ENCODE measurements around the gene PPP2R3A. TPM values are rescaled to one million over a fixed set of nuclear protein-coding genes. Genes with fewer than 3 reads are reported as not detected.
A peak's percentile ranks its signal among the peaks of the same experiment; 100 is the strongest.

The PPP2R3A gene
- total and polyA plus RNA-seq, 2 experiments from 2014 or later, result 14.2 to 21.0 TPM

DNA sequence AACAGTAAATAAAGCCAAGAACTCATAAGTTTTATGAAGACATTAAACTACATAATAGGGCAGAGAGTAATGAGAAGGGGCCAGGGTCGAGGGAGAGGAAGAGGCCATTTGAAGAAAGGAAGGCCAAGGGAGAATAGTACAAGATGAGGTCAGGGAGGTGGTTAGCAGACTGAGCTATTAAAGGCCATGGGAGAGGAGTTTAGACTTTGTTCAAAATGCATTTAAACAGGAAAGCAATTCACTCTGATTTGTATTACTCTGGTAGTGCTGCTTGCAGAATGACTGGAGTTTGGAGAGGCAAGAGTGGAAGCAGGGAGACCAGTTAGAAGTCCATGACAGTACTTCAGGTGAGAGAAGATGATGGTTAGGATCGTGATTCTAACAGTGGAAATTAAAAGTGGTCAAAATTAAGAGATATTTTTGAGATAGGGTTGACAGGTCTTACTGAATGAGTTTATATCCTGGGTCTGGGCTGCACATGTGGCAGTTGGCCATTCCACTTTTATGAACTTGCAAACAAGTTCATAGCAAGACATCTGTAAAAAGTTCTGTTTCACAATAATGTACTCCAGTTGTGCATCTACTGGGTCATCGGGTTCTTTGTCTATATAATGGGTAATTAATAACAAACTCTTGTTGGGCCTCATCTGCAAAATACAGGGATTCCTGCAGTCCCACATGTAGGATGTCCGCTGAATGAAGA lies 16.3 kb downstream of the PPP2R3A start:
- no peak overlapping the region for H2AFZ ChIP-seq
- peak; percentile 18 for DNase-seq
- no peaks in the 10 kb centered on the region for H3K9me3 ChIP-seq (ENCODE audit: low read depth)
- H3K79me2 ChIP-seq (ENCODE audit: insufficient read depth), result peaks cover 97% of the 10 kb centered on the region
- no peaks in the 10 kb centered on the region for H4K20me1 ChIP-seq (ENCODE audit: insufficient read depth)
- H3K36me3 ChIP-seq (ENCODE audit: low read depth), result no peaks in the 10 kb centered on the region
- WGBS, 2 experiments (ENCODE audit: low coverage in 1 of 2, low lambda C conversion rate in 2 of 2, missing lambda C conversion rate in 2 of 2), result 17 to 18% methylated on average over 4 of the region's 4 CpGs
- no peaks in the 10 kb centered on the region for H3K27me3 ChIP-seq (replicated peaks; ENCODE audit: insufficient read depth)
- H3K4me3 ChIP-seq, result no peak overlapping the region
- TF ChIP-seq EZH2 (IDR thresholded peaks at IDR 0.05; ENCODE audit: insufficient read depth, poor library complexity, severe bottlenecking) (no peak), EZH2phosphoT487 (IDR thresholded peaks at IDR 0.05; ENCODE audit: insufficient read depth, low read depth) (no peak)
- no peak overlapping the region for H3K9ac ChIP-seq
- H3K9me2 ChIP-seq (ENCODE audit: insufficient read depth), result no peaks in the 10 kb centered on the region
- H3K27ac ChIP-seq, result peak overlapping the region; percentile 63
- peak overlapping the region; percentile 69 for H3K4me2 ChIP-seq (ENCODE audit: unreplicated experiment)
- peaks cover 43% of the 10 kb centered on the region for H3F3A ChIP-seq (ENCODE audit: insufficient read depth)
- in situ Hi-C loops (cut with MboI), result no loop called here
- H3K4me1 ChIP-seq (ENCODE audit: insufficient read depth), result peaks cover 29% of the 10 kb centered on the region

DNA sequence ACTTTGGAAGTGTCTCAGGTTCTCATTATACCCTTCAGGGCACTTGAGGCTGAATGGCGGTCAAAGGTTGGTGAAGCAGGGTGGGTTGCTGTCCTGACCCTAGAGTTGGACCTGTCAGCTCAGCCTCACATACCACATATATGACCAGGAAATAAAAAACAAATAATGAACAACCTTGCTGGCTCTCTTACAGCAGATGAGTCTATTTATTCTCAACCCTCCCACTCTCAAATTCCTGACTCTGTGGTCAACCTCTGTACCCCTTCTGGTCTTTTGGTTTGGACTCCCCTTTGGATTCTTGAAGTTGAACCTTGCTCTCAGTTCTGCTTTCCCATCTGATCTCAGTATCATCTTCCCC lies 16.9 kb downstream of the PPP2R3A start:
- Histone ChIP-seq H4K20me1 (ENCODE audit: insufficient read depth) (no peaks in the 10 kb centered on the region), H3K27ac (peak overlapping the region; percentile 63), H3K9me3 (ENCODE audit: low read depth) (no peaks in the 10 kb centered on the region), H2AFZ (no peak overlapping the region), H3K27me3 (replicated peaks; ENCODE audit: insufficient read depth) (no peaks in the 10 kb centered on the region), H3K36me3 (ENCODE audit: low read depth) (no peaks in the 10 kb centered on the region), H3F3A (ENCODE audit: insufficient read depth) (peaks cover 43% of the 10 kb centered on the region), H3K4me3 (peak overlapping the region; percentile 37; the same call in 1 of the 2 replicates), H3K4me1 (ENCODE audit: insufficient read depth) (peaks cover 29% of the 10 kb centered on the region), H3K4me2 (ENCODE audit: unreplicated experiment) (peak overlapping the region; percentile 69), H3K79me2 (ENCODE audit: insufficient read depth) (peaks cover 97% of the 10 kb centered on the region), H3K9me2 (ENCODE audit: insufficient read depth) (no peaks in the 10 kb centered on the region), H3K9ac (no peak overlapping the region)
- in situ Hi-C loops (cut with MboI), result no loop called here
- peak; percentile 54 for DNase-seq
- TF ChIP-seq EZH2 (IDR thresholded peaks at IDR 0.05; ENCODE audit: insufficient read depth, poor library complexity, severe bottlenecking), result no peak
- TF ChIP-seq EZH2phosphoT487 (IDR thresholded peaks at IDR 0.05; ENCODE audit: insufficient read depth, low read depth), result no peak
- WGBS, 2 experiments (ENCODE audit: low coverage in 1 of 2, low lambda C conversion rate in 2 of 2, missing lambda C conversion rate in 2 of 2), result 74 to 77% methylated on average over 1 of the region's 1 CpG

DNA sequence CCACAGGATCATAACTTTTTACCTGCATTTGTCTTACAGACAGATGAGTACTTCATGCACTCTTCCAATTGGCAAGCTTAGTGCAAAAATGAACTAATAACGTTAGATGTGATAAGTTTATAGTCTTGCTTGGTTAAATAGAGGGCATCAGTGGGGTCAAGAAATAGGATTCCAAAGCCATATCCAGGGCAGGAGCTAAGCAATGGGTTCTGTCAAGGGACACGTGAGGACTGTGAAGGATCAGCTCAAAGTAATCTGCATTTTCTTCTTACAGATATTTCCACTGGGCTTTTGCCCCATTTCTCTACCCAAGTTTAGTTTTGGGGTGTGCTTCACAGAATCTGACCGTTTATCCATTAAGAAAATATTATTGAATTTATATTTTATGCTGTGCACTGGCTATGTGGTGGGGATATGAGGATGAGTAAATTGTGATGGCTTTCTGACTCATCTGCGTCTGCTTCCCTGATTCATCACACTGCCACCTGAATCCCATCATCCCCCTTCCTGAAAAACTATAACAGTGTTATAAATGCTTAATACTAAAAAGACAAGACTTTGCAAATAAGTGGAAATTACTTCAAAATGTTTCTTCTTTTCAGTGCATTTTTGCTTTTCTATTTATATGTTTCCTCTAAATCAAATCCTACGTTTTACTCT lies 17.5 kb downstream of the PPP2R3A start:
- Histone ChIP-seq H3K9me2 (ENCODE audit: insufficient read depth) (no peaks in the 10 kb centered on the region), H3K9me3 (ENCODE audit: low read depth) (no peaks in the 10 kb centered on the region), H3K9ac (no peak overlapping the region), H3K4me3 (peak overlapping the region; percentile 38), H3K36me3 (ENCODE audit: low read depth) (no peaks in the 10 kb centered on the region), H4K20me1 (ENCODE audit: insufficient read depth) (no peaks in the 10 kb centered on the region), H3K4me1 (ENCODE audit: insufficient read depth) (peaks cover 35% of the 10 kb centered on the region), H3F3A (ENCODE audit: insufficient read depth) (peaks cover 43% of the 10 kb centered on the region), H3K79me2 (ENCODE audit: insufficient read depth) (peaks cover 97% of the 10 kb centered on the region), H3K4me2 (ENCODE audit: unreplicated experiment) (peak overlapping the region; percentile 69), H3K27me3 (replicated peaks; ENCODE audit: insufficient read depth) (no peaks in the 10 kb centered on the region), H3K27ac (peak overlapping the region; percentile 63), H2AFZ (no peak overlapping the region)
- TF ChIP-seq EZH2phosphoT487 (IDR thresholded peaks at IDR 0.05; ENCODE audit: insufficient read depth, low read depth) (no peak), EZH2 (IDR thresholded peaks at IDR 0.05; ENCODE audit: insufficient read depth, poor library complexity, severe bottlenecking) (no peak)
- DNase-seq, result peak; percentile 87
- 6 to 11% methylated on average over 5 of the region's 5 CpGs for WGBS, 2 experiments (ENCODE audit: low coverage in 1 of 2, low lambda C conversion rate in 2 of 2, missing lambda C conversion rate in 2 of 2)
- in situ Hi-C loops (cut with MboI), result no loop called here

DNA sequence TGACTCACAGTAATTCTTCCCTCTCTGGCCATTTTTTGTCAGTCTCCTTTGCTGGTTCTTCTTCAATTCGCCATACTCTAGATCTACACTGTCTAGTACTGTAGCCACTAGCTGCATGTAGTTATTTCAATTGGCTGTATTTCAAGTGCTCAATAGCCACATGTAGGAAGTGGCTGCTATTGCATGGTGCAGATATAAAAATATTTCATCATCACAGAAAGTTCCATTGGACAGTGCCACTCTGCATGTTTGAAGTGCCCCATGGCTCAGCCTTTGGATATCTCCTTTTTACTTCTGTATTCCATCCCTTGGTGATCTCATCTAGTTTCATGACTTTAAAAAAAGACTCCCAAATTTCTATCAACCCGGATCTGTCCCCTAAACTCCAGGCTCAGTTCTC lies 22.1 kb downstream of the PPP2R3A start:
- Histone ChIP-seq H3K9me2 (ENCODE audit: insufficient read depth) (no peaks in the 10 kb centered on the region), H3K4me1 (ENCODE audit: insufficient read depth) (peaks cover 66% of the 10 kb centered on the region), H3K36me3 (ENCODE audit: low read depth) (no peaks in the 10 kb centered on the region), H3K27ac (no peak overlapping the region), H3K27me3 (replicated peaks; ENCODE audit: insufficient read depth) (no peaks in the 10 kb centered on the region), H3K9me3 (ENCODE audit: low read depth) (no peaks in the 10 kb centered on the region), H3K4me3 (no peak overlapping the region), H2AFZ (no peak overlapping the region), H4K20me1 (ENCODE audit: insufficient read depth) (no peaks in the 10 kb centered on the region), H3K79me2 (ENCODE audit: insufficient read depth) (peaks cover 92% of the 10 kb centered on the region), H3K4me2 (ENCODE audit: unreplicated experiment) (no peak overlapping the region), H3F3A (ENCODE audit: insufficient read depth) (peaks cover 58% of the 10 kb centered on the region), H3K9ac (no peak overlapping the region)
- DNase-seq, result peak; percentile 20
- TF ChIP-seq EZH2phosphoT487 (IDR thresholded peaks at IDR 0.05; ENCODE audit: insufficient read depth, low read depth), result no peak
- no peak for TF ChIP-seq EZH2 (IDR thresholded peaks at IDR 0.05; ENCODE audit: insufficient read depth, poor library complexity, severe bottlenecking)
- 100% methylated on average over 2 of the region's 2 CpGs for WGBS, 2 experiments (ENCODE audit: low coverage in 1 of 2, low lambda C conversion rate in 2 of 2, missing lambda C conversion rate in 2 of 2)
- in situ Hi-C loops (cut with MboI), result no loop called here

All from GM23248 (cell line).